HL-60 (cell line): ENCODE measurements around the gene PTCD1.

ENCODE experiments used
- DNase-seq, 2 experiments: peaks; one replicate each; pipeline ENCODE4 v3.0.0-alpha.2; 2010 to 2020; ENCODE audit warnings: low read depth in 1 of 2, low spot score in 1 of 2
- H3K27ac ChIP-seq: fragments of 250-450 bp; sonication (Bioruptor Pico); replicated peaks from 2 replicates; pipeline ENCODE4 v1.5.1; 2020; ENCODE audit warnings: mild to moderate bottlenecking, moderate library complexity
- H3K27me3 ChIP-seq: fragments of 250-450 bp; sonication (Bioruptor Pico); 2 replicates; pipeline ENCODE4 v1.5.1; 2021; ENCODE audit warnings: mild to moderate bottlenecking, moderate library complexity; ENCODE audit not compliant: insufficient read depth, poor library complexity, severe bottlenecking
- H3K4me3 ChIP-seq: replicated peaks from 2 replicates; pipeline ENCODE4 v1.5.1; 2011; ENCODE audit warnings: mild to moderate bottlenecking, control low read depth, low read length; ENCODE audit not compliant: insufficient read depth
- CTCF ChIP-seq: IDR thresholded peaks from one replicate; pipeline ENCODE4 v1.5.1; 2011; ENCODE audit warnings: low read length, control low read depth, inconsistent platforms; ENCODE audit not compliant: insufficient read depth
- GABPA ChIP-seq: IDR thresholded peaks from 2 replicates; pipeline ENCODE4 v1.6.1; 2012; ENCODE audit warnings: low read depth
- POLR2AphosphoS5 ChIP-seq: IDR thresholded peaks from 2 replicates; pipeline ENCODE4 v1.6.1; 2012; ENCODE audit warnings: low read depth
- REST ChIP-seq: IDR thresholded peaks from 2 replicates; pipeline ENCODE4 v1.6.1; 2012; ENCODE audit warnings: low read depth; ENCODE audit not compliant: insufficient replicate concordance
- SPI1 ChIP-seq: IDR thresholded peaks from 2 replicates; pipeline ENCODE4 v1.6.1; 2012; ENCODE audit warnings: low read depth, mild to moderate bottlenecking, borderline replicate concordance

Gene PTCD1

GRCh38 chr7:99374111-99375064 is 64.2 kb downstream of the PTCD1 start, which contains the start of gene ARPC1B:
Gene ARPC1B, plus strand, starts transcription at chr7:99374730. Its CDS starts 10,985 bp downstream, at chr7:99385715.
- DNase-seq: peak; percentile 79
- peak; percentile 39; the same call in 1 of the 2 replicates for TF ChIP-seq SPI1
- no peak for TF ChIP-seq CTCF
- peak; percentile 75 for TF ChIP-seq POLR2AphosphoS5
- Histone ChIP-seq H3K4me3 (peak within 1 kb of the TSS; percentile 83), H3K27ac (peak within 1 kb of the TSS; percentile 82), H3K27me3 (no peaks in the 10 kb centered on the region)

GRCh38 chr7:99373091-99374066 is 65.2 kb downstream of the PTCD1 start:
- TF ChIP-seq POLR2AphosphoS5: no peak
- Histone ChIP-seq H3K4me3 (peak overlapping the region; percentile 83), H3K27ac (no peak overlapping the region), H3K27me3 (no peaks in the 10 kb centered on the region)
- no peak for DNase-seq

GRCh38 chr7:99372275-99373090 is 66.1 kb downstream of the PTCD1 start:
- H3K27me3 ChIP-seq: no peaks in the 10 kb centered on the region
- H3K4me3 ChIP-seq: no peak overlapping the region
- no peak overlapping the region for H3K27ac ChIP-seq
- TF ChIP-seq REST: no peak
- no peak for DNase-seq

- TF ChIP-seq CTCF: no peak
These were observed 67.2 kb downstream of the PTCD1 start for GRCh38 chr7:99371376-99371920.

GRCh38 chr7:99369767-99370391 is 68.7 kb downstream of the PTCD1 start:
- no peak for DNase-seq
- Histone ChIP-seq H3K4me3 (no peak overlapping the region), H3K27me3 (no peaks in the 10 kb centered on the region), H3K27ac (no peak overlapping the region)
- no peak for TF ChIP-seq CTCF
- no peak for TF ChIP-seq GABPA
- TF ChIP-seq REST: no peak
- TF ChIP-seq SPI1: no peak
- TF ChIP-seq POLR2AphosphoS5: no peak

More at GRCh38 chr7:99371376-99371920, 67.2 kb downstream of the PTCD1 start:
- H3K4me3 ChIP-seq: no peak overlapping the region
- DNase-seq: no peak
- no peak overlapping the region for H3K27ac ChIP-seq
- no peaks in the 10 kb centered on the region for H3K27me3 ChIP-seq
